ENCODE results near the gene RUFY3. TPM values are rescaled to one million over a fixed set of nuclear protein-coding genes. Genes with fewer than 3 reads are reported as not detected.

Gene RUFY3
- total and polyA plus RNA-seq, 4 donors: 9.2 to 35.2 (median 15.0) TPM

GRCh38 chr4:70722199-70722791 is 531 bp downstream of the RUFY3 start:
- no peak for DNase-seq (ENCODE audit: low spot score)
- WGBS: 83% methylated on average over 7 of the region's 7 CpGs

More at GRCh38 chr4:70722199-70722791, 531 bp downstream of the RUFY3 start:
- H3K9me3 ChIP-seq (ENCODE audit: control insufficient read depth in 4 of 4, low read length in 3 of 4): no peaks in the 10 kb centered on the region
- H3K36me3 ChIP-seq (ENCODE audit: control insufficient read depth in 4 of 4, insufficient read depth in 3 of 4, low read depth in 1 of 4, low read length in 3 of 4): no peaks in the 10 kb centered on the region
- H3K9ac ChIP-seq (ENCODE audit: low read depth in 1 of 2, low read length in 2 of 2): no peak overlapping the region
- no peaks in the 10 kb centered on the region for H3K27me3 ChIP-seq (ENCODE audit: control insufficient read depth in 4 of 4, insufficient read depth in 4 of 4, low read length in 3 of 4)
- no peak for TF ChIP-seq ZBTB33 (IDR thresholded peaks at IDR 0.05)
- no peak for TF ChIP-seq TAF1 (conservative IDR thresholded peaks at IDR 0.05)
- no peak for TF ChIP-seq RXRA (IDR thresholded peaks at IDR 0.05)
- no peak for TF ChIP-seq FOXA1 (IDR thresholded peaks at IDR 0.05)
- TF ChIP-seq HNF4G (IDR thresholded peaks at IDR 0.05): no peak
- no peak for TF ChIP-seq JUND (IDR thresholded peaks at IDR 0.05)
- TF ChIP-seq CTCF (IDR thresholded peaks at IDR 0.05; ENCODE audit: low read depth, low read length, missing input control): no peak
- TF ChIP-seq GABPA (IDR thresholded peaks at IDR 0.05 in 1 of 2, conservative IDR thresholded peaks at IDR 0.05 in 1 of 2): no peak
- TF ChIP-seq NR2F2 (IDR thresholded peaks at IDR 0.05): no peak
- no peak for TF ChIP-seq SP1 (IDR thresholded peaks at IDR 0.05)
- no peak for TF ChIP-seq FOXA2 (IDR thresholded peaks at IDR 0.05)
- no peak for TF ChIP-seq RAD21 (IDR thresholded peaks at IDR 0.05)
- no peak for TF ChIP-seq REST (IDR thresholded peaks at IDR 0.05)
- no peak for TF ChIP-seq MAX (IDR thresholded peaks at IDR 0.05)
- no peak for TF ChIP-seq ATF3 (IDR thresholded peaks at IDR 0.05)
- TF ChIP-seq EGR1 (IDR thresholded peaks at IDR 0.05; ENCODE audit: low read depth in 2 of 2): no peak
- no peaks in the 10 kb centered on the region for H3K4me1 ChIP-seq (ENCODE audit: control insufficient read depth in 4 of 4, insufficient read depth in 4 of 4, low read length in 3 of 4)
- no peak overlapping the region for H3K27ac ChIP-seq (ENCODE audit: low read depth in 1 of 2, low read length in 2 of 2)
- H3K4me3 ChIP-seq (ENCODE audit: low read depth in 1 of 3, low read length in 3 of 3): no peak overlapping the region
